Activated naive CD4-positive, alpha-beta T cell treated with anti-CD3 and anti-CD28 coated beads for 36 hours (primary cell): Measurements from ENCODE around the gene ZHX3. TPM values are rescaled to one million over a fixed set of nuclear protein-coding genes. Genes with fewer than 3 reads are reported as not detected.

ENCODE experiments used
- CTCF ChIA-PET: fragments of 350-600 bp; sonication (Branson Sonifier 250); formaldehyde crosslinking; loops from one replicate; lab custom pipeline; 2021; ENCODE audit warnings: antibody characterized with exemption; lab: Charles Lee
- DNase-seq: peaks from one replicate; pipeline ENCODE4 v3.0.0-alpha.2; 2020
- H3K27ac Mint-ChIP-seq: one replicate; pipeline ENCODE4 v1.8.0; 2021; ENCODE audit warnings: mild to moderate bottlenecking, mixed read lengths
- H3K27me3 Mint-ChIP-seq: one replicate; pipeline ENCODE4 v1.8.0; 2021; ENCODE audit warnings: low read depth, mixed read lengths
- H3K36me3 Mint-ChIP-seq: one replicate; pipeline ENCODE4 v1.8.0; 2021; ENCODE audit warnings: low read depth, mixed read lengths
- H3K4me1 Mint-ChIP-seq: one replicate; pipeline ENCODE4 v1.8.0; 2021; ENCODE audit warnings: low read depth, mixed read lengths
- H3K4me3 Mint-ChIP-seq: one replicate; pipeline ENCODE4 v1.8.0; 2021; ENCODE audit warnings: mild to moderate bottlenecking, moderate library complexity, mixed read lengths
- H3K9me3 Mint-ChIP-seq: one replicate; pipeline ENCODE4 v1.8.0; 2021; ENCODE audit warnings: mixed read lengths
- intact Hi-C: fragments of 100-400 bp; cut with micrococcal nuclease; formaldehyde crosslinking; loops from one replicate; pipeline ENCODE4 v1.15.1; 2023
- total RNA-seq, 2 experiments: library from RNA; stranded (reverse); gene quantifications; one replicate each; pipeline ENCODE4 v1.2.3, GENCODE V29; 2021

The ZHX3 gene
- total RNA-seq, 2 experiments from 2014 or later: 9.4 to 9.9 TPM

GRCh38 chr20:41304002-41304401, 13.5 kb downstream of the ZHX3 start:
- intact Hi-C loops: no loop called here
- no peaks in the 10 kb centered on the region for H3K27me3 Mint-ChIP-seq
- H3K4me3 Mint-ChIP-seq: no peak overlapping the region
- no peak for DNase-seq
- no peak overlapping the region for H3K27ac Mint-ChIP-seq
- CTCF ChIA-PET: interaction anchor here (0.6 kb wide), 1 partner anchor 75 kb away, joined by 3 read pairs; no protein-coding TSS in a partner anchor
- H3K36me3 Mint-ChIP-seq: no peaks in the 10 kb centered on the region
- H3K4me1 Mint-ChIP-seq: peaks cover 2% of the 10 kb centered on the region
- no peaks in the 10 kb centered on the region for H3K9me3 Mint-ChIP-seq

- intact Hi-C loops: no loop called here
- CTCF ChIA-PET: no interaction called here
- no peak for DNase-seq
- H3K9me3 Mint-ChIP-seq: no peaks in the 10 kb centered on the region
- H3K4me3 Mint-ChIP-seq: no peak overlapping the region
- H3K4me1 Mint-ChIP-seq: peaks cover 4% of the 10 kb centered on the region
- H3K36me3 Mint-ChIP-seq: no peaks in the 10 kb centered on the region
- H3K27ac Mint-ChIP-seq: no peak overlapping the region
- H3K27me3 Mint-ChIP-seq: no peaks in the 10 kb centered on the region
These were observed 16.6 kb downstream of the ZHX3 start for GRCh38 chr20:41300886-41301285.

DNA sequence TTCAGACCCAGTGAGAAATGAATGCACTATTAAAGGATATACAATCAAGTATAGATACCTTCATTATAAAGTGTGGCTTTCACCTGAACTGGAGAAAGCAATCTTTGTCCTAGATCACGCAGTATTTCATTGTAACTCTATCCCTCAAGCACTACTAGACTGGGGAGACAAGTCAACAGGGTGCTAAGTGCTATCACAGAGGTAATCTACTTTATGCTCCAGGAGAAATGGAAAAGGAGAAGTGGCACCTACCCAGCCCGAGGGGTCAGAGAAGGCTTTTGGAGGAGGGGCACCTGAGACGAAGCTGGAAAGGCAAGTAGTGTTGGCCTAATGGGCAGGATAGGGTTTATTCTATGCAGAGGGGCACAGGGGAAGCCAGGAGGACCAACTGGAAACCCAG, 17.1 kb downstream of the ZHX3 start:
- intact Hi-C loops: no loop called here

GRCh38 chr20:41299899-41300298, 17.6 kb downstream of the ZHX3 start:
- Mint-ChIP-seq H3K4me3 (no peak overlapping the region), H3K9me3 (no peaks in the 10 kb centered on the region), H3K27ac (no peak overlapping the region), H3K36me3 (no peaks in the 10 kb centered on the region), H3K4me1 (peaks cover 4% of the 10 kb centered on the region), H3K27me3 (no peaks in the 10 kb centered on the region)
- no peak for DNase-seq
- intact Hi-C loops: no loop called here
- CTCF ChIA-PET: no interaction called here

More for the DNA sequence above, 17.1 kb downstream of the ZHX3 start:
- DNase-seq: no peak
- Mint-ChIP-seq H3K36me3 (no peaks in the 10 kb centered on the region), H3K27ac (no peak overlapping the region), H3K4me3 (no peak overlapping the region), H3K27me3 (no peaks in the 10 kb centered on the region), H3K9me3 (no peaks in the 10 kb centered on the region), H3K4me1 (peaks cover 4% of the 10 kb centered on the region)
- CTCF ChIA-PET: no interaction called here

GRCh38 chr20:41293269-41294037, 24.1 kb downstream of the ZHX3 start:
- CTCF ChIA-PET: no interaction called here
- Mint-ChIP-seq H3K27me3 (no peaks in the 10 kb centered on the region), H3K4me1 (peaks cover 4% of the 10 kb centered on the region)

GRCh38 chr20:41290804-41291389, 26.6 kb downstream of the ZHX3 start:
- DNase-seq: no peak
- no peak overlapping the region for H3K27ac Mint-ChIP-seq
- CTCF ChIA-PET: interaction anchor here (0.6 kb wide), 1 partner anchor 47 kb away, joined by 4 read pairs; no protein-coding TSS in a partner anchor
- H3K4me3 Mint-ChIP-seq: no peak overlapping the region
- no peaks in the 10 kb centered on the region for H3K27me3 Mint-ChIP-seq
- intact Hi-C loops: no loop called here
- H3K36me3 Mint-ChIP-seq: peaks cover 2% of the 10 kb centered on the region
- no peaks in the 10 kb centered on the region for H3K4me1 Mint-ChIP-seq
- H3K9me3 Mint-ChIP-seq: peaks cover 11% of the 10 kb centered on the region

More at GRCh38 chr20:41293269-41294037, 24.1 kb downstream of the ZHX3 start:
- H3K4me3 Mint-ChIP-seq: no peak overlapping the region
- H3K9me3 Mint-ChIP-seq: no peaks in the 10 kb centered on the region
- no peak overlapping the region for H3K27ac Mint-ChIP-seq
- no peaks in the 10 kb centered on the region for H3K36me3 Mint-ChIP-seq
- no peak for DNase-seq
- intact Hi-C loops: no loop called here

GRCh38 chr20:41287327-41287726, 30.2 kb downstream of the ZHX3 start:
- Mint-ChIP-seq H3K36me3 (peaks cover 2% of the 10 kb centered on the region), H3K4me3 (no peak overlapping the region), H3K4me1 (no peaks in the 10 kb centered on the region), H3K27me3 (no peaks in the 10 kb centered on the region), H3K9me3 (peaks cover 11% of the 10 kb centered on the region), H3K27ac (no peak overlapping the region)
- DNase-seq: no peak
- intact Hi-C loops: no loop called here
- CTCF ChIA-PET: no interaction called here

DNA sequence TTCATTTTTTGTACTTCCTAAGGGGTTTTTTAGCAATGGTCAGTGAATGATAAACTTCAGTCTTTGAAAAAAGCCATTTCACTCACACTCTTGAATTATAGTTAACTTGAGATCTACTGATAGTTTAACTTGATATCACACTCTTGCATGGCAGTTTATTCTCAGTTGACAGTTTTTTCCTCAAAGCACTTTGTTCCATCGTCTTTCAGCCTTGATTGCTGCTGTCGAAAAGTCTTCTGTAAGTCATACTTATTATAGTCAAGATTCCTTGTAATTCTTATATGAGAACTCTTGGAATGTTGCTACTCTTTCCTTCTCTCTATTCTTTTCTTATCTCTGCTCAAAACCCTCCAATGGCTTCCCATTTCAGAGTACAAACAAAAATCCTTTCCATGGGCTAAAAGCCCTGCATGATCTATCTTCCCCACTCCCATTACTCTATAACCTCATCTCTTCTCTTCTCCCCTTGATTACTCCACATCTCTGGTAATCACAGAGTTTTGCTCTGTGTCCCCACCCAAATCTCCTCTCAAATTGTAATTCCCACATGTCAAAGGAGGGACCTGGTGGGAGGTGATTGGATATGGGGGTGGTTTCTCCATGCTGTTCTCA, 31.2 kb downstream of the ZHX3 start:
- Mint-ChIP-seq H3K27ac (no peak overlapping the region), H3K27me3 (no peaks in the 10 kb centered on the region), H3K9me3 (peaks cover 11% of the 10 kb centered on the region), H3K4me3 (no peak overlapping the region), H3K4me1 (no peaks in the 10 kb centered on the region), H3K36me3 (peaks cover 2% of the 10 kb centered on the region)
- no peak for DNase-seq
- intact Hi-C loops: no loop called here
- CTCF ChIA-PET: no interaction called here

- Mint-ChIP-seq H3K27ac (no peak overlapping the region), H3K4me1 (peaks cover 2% of the 10 kb centered on the region), H3K27me3 (no peaks in the 10 kb centered on the region), H3K36me3 (no peaks in the 10 kb centered on the region), H3K4me3 (no peak overlapping the region), H3K9me3 (no peaks in the 10 kb centered on the region)
- peak; percentile 7 for DNase-seq
- CTCF ChIA-PET: interaction anchor here (0.6 kb wide), 2 partner anchors 34 to 214 kb away, joined by 3 read pairs; no protein-coding TSS in a partner anchor
- intact Hi-C loops: no loop called here
These were observed 37.8 kb downstream of the ZHX3 start for GRCh38 chr20:41279546-41280225.

DNA sequence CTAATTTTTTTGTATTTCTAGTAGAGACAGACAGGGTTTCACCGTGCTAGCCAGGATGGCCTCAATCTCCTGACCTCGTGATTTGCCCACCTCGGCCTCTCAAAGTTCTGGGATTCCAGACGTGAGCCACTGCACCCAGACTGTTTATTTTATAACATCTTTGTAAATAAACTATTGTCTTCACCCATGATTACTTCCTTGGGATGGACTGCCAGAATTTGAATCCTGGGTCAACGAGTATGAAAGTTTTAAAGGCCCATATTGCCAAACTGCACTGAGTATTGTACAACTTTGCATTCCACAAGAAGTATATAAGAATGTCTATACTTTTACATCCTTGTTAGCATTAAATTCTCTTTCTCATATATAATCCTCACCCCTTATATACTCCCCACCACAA, 38.6 kb downstream of the ZHX3 start:
- DNase-seq: no peak
- intact Hi-C loops: no loop called here
- H3K9me3 Mint-ChIP-seq: no peaks in the 10 kb centered on the region
- CTCF ChIA-PET: interaction anchor here (0.7 kb wide), 1 partner anchor 239 kb away, joined by 3 read pairs; no protein-coding TSS in a partner anchor
- no peaks in the 10 kb centered on the region for H3K27me3 Mint-ChIP-seq
- H3K4me3 Mint-ChIP-seq: no peak overlapping the region
- no peaks in the 10 kb centered on the region for H3K36me3 Mint-ChIP-seq
- no peak overlapping the region for H3K27ac Mint-ChIP-seq
- H3K4me1 Mint-ChIP-seq: peaks cover 2% of the 10 kb centered on the region

DNA sequence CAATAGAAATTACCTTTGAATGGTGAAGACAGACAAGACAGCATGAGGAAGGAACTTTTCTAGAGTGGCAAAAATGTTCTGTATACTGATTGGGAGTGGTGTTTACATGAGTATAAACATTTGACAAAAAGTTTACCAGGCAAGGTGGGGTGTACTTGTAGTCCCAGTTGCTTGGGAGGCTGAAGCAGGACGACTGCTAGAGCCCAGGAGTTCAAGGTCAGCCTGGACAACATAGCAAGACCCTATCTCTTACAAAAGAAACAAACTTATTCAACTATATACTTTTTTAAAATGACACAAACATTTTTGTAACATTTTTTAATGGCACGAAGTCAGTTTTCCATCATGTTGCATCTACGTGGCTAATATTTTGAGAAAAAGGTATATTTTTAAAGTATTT, 40.5 kb downstream of the ZHX3 start:
- DNase-seq: no peak
- no peaks in the 10 kb centered on the region for H3K27me3 Mint-ChIP-seq

DNA sequence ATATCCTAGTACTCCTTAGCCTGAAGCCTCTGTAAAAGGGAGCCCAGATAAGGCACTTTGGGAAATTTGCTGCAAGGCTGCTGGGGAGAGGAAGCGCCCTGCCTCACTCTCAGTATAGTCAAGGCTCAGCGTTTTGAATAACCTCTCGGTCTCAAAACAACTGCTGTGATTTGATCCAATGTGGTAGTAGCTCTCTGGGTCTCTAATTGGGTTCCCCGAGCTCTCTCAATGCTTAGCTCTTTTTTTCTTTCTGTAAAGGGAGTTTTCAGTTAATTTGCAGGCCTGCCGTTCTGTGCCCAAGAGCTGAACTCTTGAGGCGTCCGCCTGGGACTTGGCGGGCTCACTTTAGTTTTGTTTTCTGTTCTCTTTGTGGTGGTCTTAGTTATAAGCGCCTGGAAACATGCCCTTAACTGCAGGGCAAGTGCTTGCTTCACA, 41.2 kb downstream of the ZHX3 start:
- intact Hi-C loops: no loop called here
- CTCF ChIA-PET: no interaction called here
- DNase-seq: no peak
- H3K27ac Mint-ChIP-seq: no peak overlapping the region
- peaks cover 2% of the 10 kb centered on the region for H3K4me1 Mint-ChIP-seq
- H3K9me3 Mint-ChIP-seq: no peaks in the 10 kb centered on the region
- no peak overlapping the region for H3K4me3 Mint-ChIP-seq
- H3K27me3 Mint-ChIP-seq: no peaks in the 10 kb centered on the region
- H3K36me3 Mint-ChIP-seq: no peaks in the 10 kb centered on the region

More for the DNA sequence above, 40.5 kb downstream of the ZHX3 start:
- no peaks in the 10 kb centered on the region for H3K9me3 Mint-ChIP-seq
- no peaks in the 10 kb centered on the region for H3K36me3 Mint-ChIP-seq
- H3K4me3 Mint-ChIP-seq: no peak overlapping the region
- CTCF ChIA-PET: no interaction called here
- peaks cover 2% of the 10 kb centered on the region for H3K4me1 Mint-ChIP-seq
- no peak overlapping the region for H3K27ac Mint-ChIP-seq
- intact Hi-C loops: no loop called here
